SK-N-SH treated with all-trans-retinoic acid at 6 μM for 48 hours (cell line): ENCODE data around the gene MEIOSIN.

Experiments
- ARNTL ChIP-seq: fragments of 450-650 bp; formaldehyde crosslinking; IDR thresholded peaks from 2 replicates; pipeline ENCODE4 v1.5.0; 2020; ENCODE audit warnings: low read depth, mild to moderate bottlenecking, moderate library complexity, borderline replicate concordance
- CREB5 ChIP-seq: fragments of 250-450 bp; sonication (Bioruptor Pico); IDR thresholded peaks from 2 replicates; pipeline ENCODE4 v1.5.1; 2020; ENCODE audit warnings: low read depth, mild to moderate bottlenecking, moderate library complexity
- PPARA ChIP-seq: fragments of 250-450 bp; sonication (Bioruptor Pico); IDR thresholded peaks from 2 replicates; pipeline ENCODE4 v1.5.0; 2020; ENCODE audit warnings: mild to moderate bottlenecking, borderline replicate concordance
- ZC3H10 ChIP-seq: fragments of 250-450 bp; sonication (Bioruptor Pico); IDR thresholded peaks from 2 replicates; pipeline ENCODE4 v1.5.1; 2021; ENCODE audit warnings: mild to moderate bottlenecking, moderate library complexity

DNA sequence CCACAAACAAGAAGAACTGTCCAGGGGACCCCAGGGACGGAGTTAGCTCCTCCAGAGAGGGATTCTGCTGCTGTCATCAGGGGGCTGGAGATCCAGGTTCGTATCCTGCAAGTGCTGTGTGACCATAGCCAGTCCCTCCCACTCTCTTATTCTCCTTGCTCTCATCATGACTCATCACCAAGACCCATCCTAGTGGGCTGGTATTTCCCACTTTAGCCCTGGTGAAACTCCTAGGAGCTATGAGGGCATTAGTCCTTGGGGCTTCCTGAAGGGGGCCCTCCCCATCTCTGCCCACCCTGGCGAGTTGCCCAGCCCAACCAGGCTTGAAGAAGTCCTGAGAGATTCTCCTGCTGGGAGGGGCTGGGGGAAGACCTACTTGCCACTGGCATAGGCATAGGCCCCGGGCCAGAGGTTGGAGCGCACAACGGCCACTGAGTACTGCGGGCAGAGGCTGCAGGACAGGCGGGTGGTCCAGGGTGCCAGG lies 66.9 kb downstream of the MEIOSIN start:
- TF ChIP-seq CREB5 (CRISPR knock-in tag) (no peak), ARNTL (CRISPR knock-in tag) (no peak), ZC3H10 (CRISPR knock-in tag) (no peak), PPARA (CRISPR knock-in tag) (no peak)
